ENCODE results near the gene OASL.
A peak's percentile ranks its signal among the peaks of the same experiment; 100 is the strongest.

OASL gene

DNA sequence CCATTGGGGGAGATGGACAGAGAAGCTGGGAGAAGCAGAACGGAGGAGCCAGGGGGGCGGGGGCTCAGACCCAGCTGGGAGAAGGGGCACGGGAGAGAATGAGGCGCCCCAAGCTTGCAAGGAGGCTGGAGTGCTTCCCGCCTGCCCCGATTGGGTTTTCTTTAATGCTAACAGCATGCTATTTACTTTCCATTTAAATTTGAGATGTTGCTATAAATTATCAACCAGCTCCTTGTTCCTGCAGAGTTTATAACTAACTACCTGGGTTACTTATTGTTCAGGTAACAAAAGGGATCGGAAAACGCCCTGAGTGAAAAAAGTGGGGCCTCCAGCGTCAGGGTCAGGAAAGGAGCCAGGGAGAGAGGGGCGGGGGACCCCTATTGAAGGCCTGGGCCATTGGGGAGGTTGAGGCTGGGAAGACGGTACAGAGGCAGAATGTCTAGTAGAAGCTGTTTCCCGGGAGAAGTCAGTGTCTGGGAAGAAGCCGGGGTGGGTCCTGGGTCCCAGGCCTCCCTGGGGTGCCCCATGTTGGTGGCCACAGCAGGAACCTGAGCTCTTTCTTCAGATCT lies 58.2 kb downstream of the OASL start:
- H3K27ac ChIP-seq = peak overlapping the region; percentile 93
- TF ChIP-seq, protein P1, sequence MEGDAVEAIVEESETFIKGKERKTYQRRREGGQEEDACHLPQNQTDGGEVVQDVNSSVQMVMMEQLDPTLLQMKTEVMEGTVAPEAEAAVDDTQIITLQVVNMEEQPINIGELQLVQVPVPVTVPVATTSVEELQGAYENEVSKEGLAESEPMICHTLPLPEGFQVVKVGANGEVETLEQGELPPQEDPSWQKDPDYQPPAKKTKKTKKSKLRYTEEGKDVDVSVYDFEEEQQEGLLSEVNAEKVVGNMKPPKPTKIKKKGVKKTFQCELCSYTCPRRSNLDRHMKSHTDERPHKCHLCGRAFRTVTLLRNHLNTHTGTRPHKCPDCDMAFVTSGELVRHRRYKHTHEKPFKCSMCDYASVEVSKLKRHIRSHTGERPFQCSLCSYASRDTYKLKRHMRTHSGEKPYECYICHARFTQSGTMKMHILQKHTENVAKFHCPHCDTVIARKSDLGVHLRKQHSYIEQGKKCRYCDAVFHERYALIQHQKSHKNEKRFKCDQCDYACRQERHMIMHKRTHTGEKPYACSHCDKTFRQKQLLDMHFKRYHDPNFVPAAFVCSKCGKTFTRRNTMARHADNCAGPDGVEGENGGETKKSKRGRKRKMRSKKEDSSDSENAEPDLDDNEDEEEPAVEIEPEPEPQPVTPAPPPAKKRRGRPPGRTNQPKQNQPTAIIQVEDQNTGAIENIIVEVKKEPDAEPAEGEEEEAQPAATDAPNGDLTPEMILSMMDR (IDR thresholded peaks at IDR 0.05) = no peak
- TF ChIP-seq ZFX (IDR thresholded peaks at IDR 0.05; ENCODE audit: borderline replicate concordance) = no peak

DNA sequence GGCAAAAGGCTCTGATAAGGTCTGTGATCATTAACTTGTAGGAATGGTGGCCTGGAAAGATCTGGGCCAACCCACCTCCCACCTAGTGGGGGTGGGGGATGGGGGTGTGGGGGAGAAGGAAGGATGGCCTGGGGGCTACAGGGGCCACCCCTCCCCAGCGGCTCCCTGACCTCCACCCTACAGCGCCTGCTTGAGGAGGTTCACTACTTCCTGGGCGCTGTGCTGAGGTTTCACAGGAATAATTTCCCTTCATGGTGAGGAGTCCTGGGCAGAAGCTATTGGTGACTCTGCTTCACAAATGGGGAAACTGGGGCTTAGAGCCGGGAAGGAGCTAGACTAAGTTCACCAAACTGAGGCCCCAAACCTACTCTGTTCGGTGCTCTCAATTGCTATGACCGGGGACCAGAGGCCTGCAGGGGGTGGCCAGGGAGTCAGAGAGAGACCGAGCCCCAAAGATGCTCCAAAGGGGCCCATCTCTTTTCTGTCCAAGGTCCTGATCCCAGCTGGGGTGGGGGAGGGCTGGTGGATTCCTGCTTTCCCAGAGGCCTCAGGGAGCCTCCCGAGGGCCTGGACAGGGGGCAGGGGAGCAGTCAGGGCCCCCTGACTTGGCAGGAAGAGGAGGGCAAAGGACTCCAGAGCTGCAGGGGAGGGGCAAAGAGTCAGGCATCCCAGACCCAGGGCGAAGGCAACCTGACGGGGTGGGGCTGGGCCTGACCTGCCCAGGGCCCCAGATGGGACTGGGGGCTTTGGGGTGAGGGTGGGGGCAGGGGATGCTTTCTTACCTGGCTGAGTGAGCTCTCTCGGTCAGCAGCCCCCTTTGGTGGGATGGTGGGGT lies 59.0 kb downstream of the OASL start:
- H3K27ac ChIP-seq = peak overlapping the region; percentile 93
- no peak for TF ChIP-seq ZFX (IDR thresholded peaks at IDR 0.05; ENCODE audit: borderline replicate concordance)
- TF ChIP-seq, protein P1 (IDR thresholded peaks at IDR 0.05) = no peak

DNA sequence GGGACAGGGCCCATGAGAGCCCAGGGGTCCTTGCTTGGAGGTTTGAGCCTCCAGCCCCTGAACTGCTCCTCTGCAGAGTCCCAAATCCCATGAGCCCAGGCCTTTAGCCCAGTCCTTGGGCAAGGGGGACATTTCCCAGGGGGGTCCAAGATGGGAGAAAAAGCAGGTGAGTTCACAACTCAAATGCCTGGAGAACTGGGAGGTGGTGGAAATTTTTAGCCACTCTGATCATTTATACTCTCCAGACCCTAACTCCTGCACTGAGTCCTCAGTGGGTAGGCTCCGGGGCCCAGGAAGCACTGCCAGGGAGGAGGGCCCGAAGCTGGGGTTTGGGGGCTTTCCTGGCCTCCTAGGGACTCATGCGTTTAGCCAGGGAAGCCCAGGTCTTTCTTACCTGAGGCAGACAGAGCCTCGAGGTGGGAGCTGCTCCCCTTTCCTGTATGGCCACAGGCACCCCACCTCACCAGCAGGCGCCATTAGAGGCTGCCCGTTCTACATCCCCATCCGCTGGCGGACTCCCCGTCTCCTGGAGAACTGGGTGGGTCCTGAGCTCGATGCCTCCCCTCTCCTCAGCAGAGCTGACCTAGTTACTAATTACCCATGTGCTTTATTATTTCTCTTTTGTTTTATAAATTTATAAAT lies 59.7 kb downstream of the OASL start:
- peak overlapping the region; percentile 93 for H3K27ac ChIP-seq
- TF ChIP-seq, protein P1 (IDR thresholded peaks at IDR 0.05) = no peak
- TF ChIP-seq ZFX (IDR thresholded peaks at IDR 0.05; ENCODE audit: borderline replicate concordance) = no peak

DNA sequence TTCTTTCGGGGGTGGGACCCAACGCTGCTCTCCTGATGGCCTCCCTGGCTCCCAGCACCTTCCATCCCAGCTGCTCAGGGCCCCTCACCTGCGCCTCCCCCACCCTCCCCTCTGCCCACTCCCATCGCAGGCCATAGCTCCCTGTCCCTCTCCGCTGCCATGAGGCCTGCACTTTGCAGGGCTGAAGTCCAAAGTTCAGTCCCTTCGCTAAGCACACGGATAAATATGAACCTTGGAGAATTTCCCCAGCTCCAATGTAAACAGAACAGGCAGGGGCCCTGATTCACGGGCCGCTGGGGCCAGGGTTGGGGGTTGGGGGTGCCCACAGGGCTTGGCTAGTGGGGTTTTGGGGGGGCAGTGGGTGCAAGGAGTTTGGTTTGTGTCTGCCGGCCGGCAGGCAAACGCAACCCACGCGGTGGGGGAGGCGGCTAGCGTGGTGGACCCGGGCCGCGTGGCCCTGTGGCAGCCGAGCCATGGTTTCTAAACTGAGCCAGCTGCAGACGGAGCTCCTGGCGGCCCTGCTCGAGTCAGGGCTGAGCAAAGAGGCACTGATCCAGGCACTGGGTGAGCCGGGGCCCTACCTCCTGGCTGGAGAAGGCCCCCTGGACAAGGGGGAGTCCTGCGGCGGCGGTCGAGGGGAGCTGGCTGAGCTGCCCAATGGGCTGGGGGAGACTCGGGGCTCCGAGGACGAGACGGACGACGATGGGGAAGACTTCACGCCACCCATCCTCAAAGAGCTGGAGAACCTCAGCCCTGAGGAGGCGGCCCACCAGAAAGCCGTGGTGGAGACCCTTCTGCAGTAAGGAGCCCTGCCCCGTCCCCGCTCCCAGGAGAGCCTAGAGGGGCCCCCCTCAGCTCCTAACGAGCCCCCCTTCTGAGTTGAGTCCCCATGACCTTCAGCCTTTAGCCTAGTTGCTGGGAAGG lies 60.5 kb downstream of the OASL start, which contains the start of gene HNF1A:
TSS of gene HNF1A (plus strand) at position 248 of the 924 bp plus-strand sequence. CDS start at position 474, 226 bp downstream.
- peak within 1 kb of the TSS; percentile 93 for H3K27ac ChIP-seq
- TF ChIP-seq, protein P1 (IDR thresholded peaks at IDR 0.05) = no peak
- no peak for TF ChIP-seq ZFX (IDR thresholded peaks at IDR 0.05; ENCODE audit: borderline replicate concordance)

DNA sequence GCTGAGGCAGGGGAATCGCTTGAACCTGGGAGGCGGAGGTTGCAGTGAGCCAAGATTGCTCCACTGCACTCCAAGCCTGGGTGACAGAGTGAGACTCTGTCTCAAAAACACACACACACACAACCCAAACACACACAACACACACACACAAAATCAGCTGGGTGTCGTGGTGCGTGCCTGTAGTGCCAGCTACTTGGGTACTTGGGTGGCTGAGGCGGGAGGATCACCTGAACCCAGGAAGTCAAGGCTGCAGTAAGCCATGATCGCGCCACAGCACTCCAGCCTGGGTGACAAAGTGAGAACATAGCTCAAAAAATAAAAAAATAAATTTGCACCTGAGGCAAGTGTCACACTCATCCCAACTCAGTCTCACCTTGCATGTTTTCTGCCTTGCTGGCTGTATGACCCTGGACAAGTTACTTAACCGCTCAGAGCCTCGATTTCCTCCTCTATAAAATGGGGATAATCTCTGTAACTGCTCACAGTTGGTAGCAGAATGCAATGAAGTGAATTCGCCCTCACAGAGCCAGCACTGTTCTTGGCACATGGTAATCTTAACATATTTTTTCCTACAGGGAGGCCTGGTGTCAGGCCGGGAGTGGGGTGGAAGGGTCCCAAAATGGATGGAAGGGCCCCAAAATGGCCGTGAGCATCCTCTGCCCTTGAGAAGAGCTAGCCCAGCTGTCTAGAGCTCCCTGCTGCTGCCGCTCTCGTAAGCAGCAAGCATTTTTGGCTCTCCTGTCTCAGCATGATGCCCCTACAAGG lies 61.3 kb downstream of the OASL start:
- no peak for TF ChIP-seq ZFX (IDR thresholded peaks at IDR 0.05; ENCODE audit: borderline replicate concordance)
- TF ChIP-seq, protein P1 (IDR thresholded peaks at IDR 0.05) = no peak
- H3K27ac ChIP-seq = peak overlapping the region; percentile 93

DNA sequence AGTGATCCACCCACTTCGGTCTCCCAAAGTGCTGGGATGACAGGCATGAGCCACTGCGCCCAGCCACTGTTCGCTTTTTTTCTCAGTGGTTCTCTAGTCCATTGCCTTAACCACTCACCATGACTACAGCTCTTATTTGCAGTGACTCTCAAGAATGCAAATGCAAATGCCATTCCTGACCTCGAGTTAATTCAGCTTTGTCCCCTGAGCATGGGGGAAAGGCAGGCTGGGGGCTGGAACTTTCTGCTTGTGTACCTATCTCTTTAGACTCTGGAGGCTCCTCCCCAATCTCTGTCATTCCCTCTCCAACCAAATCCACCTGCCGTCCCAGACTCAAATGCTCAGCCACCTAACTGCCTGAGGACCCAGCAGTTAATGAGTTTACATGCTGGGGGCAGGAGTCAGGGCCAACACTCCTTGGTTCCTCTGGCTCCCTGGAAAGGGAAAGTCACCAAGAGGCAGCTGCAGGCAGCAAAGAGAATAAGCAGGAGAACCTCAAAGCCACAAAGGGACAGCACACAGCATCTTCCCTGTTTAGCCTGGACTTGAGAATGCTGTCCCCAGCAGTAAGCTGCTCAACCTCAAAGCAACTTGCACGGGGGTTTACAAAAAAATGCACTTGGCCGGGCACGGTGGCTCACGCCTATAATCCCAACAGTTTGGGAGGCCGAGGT lies 66.0 kb downstream of the OASL start:
- H3K27ac ChIP-seq = peak overlapping the region; percentile 23; the same call in 1 of the 2 replicates
- no peak for TF ChIP-seq ZFX (IDR thresholded peaks at IDR 0.05; ENCODE audit: borderline replicate concordance)
- TF ChIP-seq, protein P1 (IDR thresholded peaks at IDR 0.05) = no peak

All from 22Rv1 (cell line).